DND-41 (cell line): Measurements from ENCODE around the gene LMF1.

Source experiments
- EZH2 ChIP-seq: IDR thresholded peaks from 3 replicates; pipeline ENCODE4 v1.6.1; 2012; ENCODE audit warnings: borderline replicate concordance, low read depth, mild to moderate bottlenecking, moderate library complexity, low read length, inconsistent platforms; ENCODE audit not compliant: severe bottlenecking
- TF ChIP-seq, protein P1 (sequence below): IDR thresholded peaks from 2 replicates; pipeline ENCODE4 v1.5.1; 2012; ENCODE audit warnings: borderline replicate concordance, low read length, moderate library complexity, mild to moderate bottlenecking; ENCODE audit not compliant: poor library complexity, severe bottlenecking; ENCODE audit errors: extremely low read depth

DNA sequence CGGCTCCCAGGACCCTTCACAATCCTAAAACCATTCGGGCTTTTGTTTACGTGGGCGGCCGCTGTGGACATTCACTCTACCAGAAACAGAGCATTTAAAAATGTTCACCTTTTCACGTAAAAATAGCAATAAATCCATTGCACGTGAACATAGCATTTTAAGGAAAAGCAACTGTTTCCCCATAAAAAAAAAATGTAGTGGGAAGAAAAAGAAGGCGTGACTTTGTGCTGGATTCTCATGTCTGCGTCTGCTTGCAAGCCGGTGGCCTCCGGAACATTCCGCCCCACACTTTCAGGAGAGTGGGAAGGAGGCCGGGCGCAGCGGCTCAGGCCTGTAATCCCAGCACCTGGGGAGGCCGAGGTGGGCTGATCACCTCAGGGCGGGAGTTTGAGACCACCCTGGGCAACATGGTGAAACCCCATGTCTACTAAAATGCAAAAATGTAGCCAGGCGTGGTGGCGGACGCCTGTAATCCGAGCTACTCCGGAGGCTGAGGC lies 156.8 kb downstream of the LMF1 start:
- TF ChIP-seq, protein P1, sequence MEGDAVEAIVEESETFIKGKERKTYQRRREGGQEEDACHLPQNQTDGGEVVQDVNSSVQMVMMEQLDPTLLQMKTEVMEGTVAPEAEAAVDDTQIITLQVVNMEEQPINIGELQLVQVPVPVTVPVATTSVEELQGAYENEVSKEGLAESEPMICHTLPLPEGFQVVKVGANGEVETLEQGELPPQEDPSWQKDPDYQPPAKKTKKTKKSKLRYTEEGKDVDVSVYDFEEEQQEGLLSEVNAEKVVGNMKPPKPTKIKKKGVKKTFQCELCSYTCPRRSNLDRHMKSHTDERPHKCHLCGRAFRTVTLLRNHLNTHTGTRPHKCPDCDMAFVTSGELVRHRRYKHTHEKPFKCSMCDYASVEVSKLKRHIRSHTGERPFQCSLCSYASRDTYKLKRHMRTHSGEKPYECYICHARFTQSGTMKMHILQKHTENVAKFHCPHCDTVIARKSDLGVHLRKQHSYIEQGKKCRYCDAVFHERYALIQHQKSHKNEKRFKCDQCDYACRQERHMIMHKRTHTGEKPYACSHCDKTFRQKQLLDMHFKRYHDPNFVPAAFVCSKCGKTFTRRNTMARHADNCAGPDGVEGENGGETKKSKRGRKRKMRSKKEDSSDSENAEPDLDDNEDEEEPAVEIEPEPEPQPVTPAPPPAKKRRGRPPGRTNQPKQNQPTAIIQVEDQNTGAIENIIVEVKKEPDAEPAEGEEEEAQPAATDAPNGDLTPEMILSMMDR, result no peak
- TF ChIP-seq EZH2, result no peak
